HG03066 (cell line): ENCODE results near the gene TRAPPC2L.

Source experiments
- ATAC-seq: cut with Tn5 transposase; IDR thresholded peaks from one replicate; pipeline ENCODE4 v1.9.1; 2021; ENCODE audit warnings: low read depth; ENCODE audit not compliant: unreplicated experiment

The TRAPPC2L gene

GRCh38 chr16:88903267-88903666, 46.3 kb downstream of the TRAPPC2L start:
- ATAC-seq: no peak

DNA sequence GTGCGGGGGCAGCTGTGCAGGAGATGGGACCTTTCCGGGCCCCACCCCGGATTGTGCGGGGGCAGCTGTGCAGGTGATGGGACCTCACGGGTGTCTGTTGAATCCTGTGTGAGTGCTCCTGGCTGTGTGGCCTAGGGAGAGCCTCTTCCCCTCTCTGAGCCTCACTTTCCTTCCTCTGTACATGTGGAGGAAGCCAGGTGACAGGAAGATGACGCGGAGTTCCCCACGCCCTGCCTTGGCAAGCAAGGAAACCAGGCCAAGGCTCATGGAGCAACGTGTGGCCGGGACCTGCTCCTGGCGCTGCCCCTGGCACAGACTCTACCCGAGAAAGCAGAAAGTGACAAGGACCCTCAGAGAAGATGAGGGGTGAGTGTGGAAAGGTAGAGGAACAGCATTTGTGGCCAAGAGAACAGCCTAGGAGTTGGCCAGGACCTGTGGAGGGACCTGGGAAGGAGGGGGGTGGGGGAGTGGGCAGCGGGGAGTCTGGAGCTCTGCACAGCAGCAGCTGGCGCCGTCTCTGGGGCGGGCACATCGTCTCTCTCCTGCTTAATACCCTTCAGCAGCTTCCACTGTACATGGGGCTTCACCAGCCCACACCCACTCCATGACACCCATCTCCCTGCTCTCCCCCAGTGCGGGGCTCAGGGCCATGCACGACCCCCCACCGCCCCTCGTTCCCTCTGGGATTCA, 47.9 kb downstream of the TRAPPC2L start:
- ATAC-seq: no peak

GRCh38 chr16:88905563-88905962, 48.6 kb downstream of the TRAPPC2L start:
- no peak for ATAC-seq

- ATAC-seq: no peak
These were observed 49.1 kb downstream of the TRAPPC2L start for GRCh38 chr16:88906020-88906419.

- no peak for ATAC-seq
These were observed 49.7 kb downstream of the TRAPPC2L start for GRCh38 chr16:88906535-88907105.

DNA sequence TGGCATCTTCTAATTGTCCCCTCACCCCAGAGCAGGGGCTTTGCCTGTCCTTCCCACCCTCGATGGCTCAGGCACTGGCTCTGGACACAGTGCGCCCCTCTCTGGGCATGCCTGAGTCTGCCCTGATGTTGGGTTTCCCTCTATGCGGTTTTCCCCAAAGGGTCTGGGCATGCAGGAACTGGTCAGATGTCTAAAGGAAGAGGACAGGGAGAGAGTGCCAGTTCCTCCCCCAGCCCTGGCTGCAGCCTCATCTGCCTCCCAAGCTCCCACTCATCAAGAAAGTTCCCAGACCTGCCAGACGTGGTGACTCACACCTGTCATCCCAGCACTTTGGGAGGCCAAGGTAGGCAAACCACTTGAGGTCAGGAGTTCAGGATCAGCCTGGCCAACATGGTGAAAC, 50.8 kb downstream of the TRAPPC2L start:
- no peak for ATAC-seq

DNA sequence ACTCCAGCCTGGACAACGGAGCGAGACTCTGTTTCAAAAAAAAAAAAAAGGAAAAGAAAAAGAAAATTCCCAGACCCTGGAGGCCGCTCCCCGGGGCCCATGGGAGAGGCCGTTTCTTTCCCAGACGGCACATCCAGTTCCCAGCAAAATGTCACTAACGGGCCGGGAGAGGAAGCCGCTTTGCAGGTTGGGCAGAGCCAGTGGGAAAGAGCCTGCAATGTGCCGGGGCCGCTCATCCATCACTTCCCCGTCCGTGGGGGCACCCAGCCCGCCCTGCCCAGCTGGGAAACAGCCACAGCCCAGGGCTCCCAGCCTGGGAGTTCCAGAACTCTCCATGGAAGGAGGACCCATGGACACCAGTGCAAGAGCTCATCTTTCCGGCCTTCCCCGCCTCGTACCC, 51.4 kb downstream of the TRAPPC2L start:
- no peak for ATAC-seq

GRCh38 chr16:88909431-88910210, 52.7 kb downstream of the TRAPPC2L start:
- no peak for ATAC-seq

DNA sequence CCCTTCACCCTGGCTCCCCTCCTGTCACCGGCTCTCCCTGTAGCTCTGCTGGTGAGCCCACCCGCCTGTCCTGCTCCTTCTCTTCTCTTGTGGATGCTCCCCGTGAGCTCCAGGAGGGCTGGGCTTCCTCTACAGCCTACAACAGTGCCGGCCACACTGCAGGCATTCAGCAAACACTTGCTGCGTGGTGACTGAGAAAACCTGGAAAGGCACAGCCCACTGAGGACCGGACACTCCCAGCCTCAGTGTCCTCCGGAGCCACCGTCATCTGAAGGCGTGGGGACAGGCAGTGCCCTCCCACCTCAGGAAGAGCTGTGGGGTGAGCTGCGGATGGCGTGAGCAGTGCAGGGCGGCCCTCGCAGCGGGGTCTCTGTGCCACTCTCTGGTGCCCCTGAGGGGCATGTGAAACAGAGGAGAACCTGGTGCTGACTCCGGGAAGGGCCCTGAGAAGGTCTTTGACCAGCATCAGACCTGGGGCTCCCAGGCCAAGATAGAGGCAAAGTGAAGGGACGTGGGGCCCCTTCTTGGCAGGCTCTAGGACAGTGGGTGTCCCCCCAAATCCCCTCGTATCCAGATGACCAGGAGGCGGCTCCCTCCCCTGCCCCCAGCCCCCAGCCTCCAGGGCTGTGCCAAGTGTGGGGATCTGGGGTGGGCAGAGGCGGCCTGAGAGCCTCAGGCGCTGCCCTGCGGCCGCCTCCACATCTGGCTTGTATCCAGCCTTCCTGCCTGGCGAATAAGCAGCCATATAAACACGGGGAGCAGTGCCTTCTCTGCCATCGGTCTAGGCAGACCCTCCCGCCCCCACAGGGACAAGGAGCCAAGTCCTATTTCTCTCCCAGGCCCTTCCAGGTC, 53.6 kb downstream of the TRAPPC2L start:
- no peak for ATAC-seq

DNA sequence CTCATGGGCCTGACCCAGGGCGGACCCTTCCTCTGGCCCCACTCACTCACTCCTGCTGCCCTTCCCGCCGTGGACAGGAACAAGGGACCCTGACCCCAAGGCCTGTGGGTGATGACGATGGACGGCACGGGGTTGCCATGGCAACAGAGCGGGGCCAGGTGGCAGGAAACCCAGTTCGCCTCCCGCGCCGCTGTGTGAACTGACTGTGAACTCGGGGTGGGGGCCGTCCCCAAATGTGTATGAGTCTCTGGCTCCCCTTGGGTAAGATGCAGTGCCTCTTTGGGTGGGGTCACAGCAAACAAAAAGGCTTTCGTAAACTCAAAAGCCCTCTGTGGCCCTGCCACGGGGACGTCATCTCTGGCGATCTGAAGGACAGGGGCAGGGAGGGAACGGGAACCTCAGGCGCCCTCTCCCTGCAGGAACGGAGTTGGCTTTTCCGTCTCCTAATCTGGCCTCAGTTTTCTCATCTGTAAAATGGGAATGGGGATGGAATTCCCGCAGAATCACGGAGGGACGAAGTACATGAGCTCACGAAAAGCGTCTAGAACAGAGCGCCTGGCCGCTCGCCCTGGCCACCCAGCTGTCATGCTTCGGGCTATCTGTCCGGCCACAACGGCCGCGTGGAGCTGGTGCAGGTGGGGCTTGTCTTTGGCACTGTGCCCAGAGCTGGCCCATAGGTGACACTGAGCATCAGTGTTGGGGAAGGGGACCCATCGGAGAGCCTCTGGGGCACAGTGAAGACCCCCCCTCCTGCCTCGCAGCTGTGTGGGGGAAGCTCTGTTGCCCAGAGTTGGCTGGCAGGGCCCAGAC, 54.4 kb downstream of the TRAPPC2L start:
- no peak for ATAC-seq

- no peak for ATAC-seq
These were observed 55.0 kb downstream of the TRAPPC2L start for GRCh38 chr16:88911946-88912310.
